NCI-H2196 (cell line): ENCODE data around the gene SLC25A21.
A peak's percentile ranks its signal among the peaks of the same experiment; 100 is the strongest.

Source experiments
- DNase-seq: peaks from one replicate; lab custom pipeline; 2025; ENCODE audit not compliant: unreplicated experiment; lab: John Stamatoyannopoulos, UW

The SLC25A21 gene

DNA sequence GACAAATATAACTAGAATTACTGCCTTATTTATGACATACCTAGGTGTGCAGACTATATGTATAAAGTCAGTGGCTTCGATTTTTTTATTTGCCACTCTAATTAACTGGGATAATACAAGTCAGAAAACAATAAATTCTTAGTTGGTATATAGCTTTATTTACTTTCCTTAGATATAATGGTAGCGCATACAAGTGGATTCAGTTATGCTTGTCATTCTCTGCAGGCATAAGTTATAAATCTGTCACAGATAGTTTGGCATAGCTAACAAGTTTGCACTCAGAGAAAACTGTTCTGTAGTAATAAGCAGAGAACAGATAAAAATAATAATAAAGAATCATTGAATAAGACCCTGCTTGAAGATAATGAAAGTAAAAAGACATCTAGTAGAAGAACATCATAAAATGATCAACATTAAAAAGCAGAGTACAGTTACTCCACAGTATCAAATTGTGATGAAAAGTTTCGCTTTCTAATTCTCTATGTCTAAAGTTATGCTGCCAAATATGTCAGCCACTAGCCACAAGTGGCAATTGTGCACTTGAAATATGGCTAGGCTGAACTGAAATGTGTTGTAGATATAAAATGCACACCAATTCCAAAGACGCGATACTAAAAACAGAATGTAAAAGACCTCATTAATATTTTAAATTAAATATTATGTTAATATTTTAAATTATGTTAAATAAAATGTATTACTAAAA is 224.1 kb downstream of the SLC25A21 start:
- DNase-seq: no peak

DNA sequence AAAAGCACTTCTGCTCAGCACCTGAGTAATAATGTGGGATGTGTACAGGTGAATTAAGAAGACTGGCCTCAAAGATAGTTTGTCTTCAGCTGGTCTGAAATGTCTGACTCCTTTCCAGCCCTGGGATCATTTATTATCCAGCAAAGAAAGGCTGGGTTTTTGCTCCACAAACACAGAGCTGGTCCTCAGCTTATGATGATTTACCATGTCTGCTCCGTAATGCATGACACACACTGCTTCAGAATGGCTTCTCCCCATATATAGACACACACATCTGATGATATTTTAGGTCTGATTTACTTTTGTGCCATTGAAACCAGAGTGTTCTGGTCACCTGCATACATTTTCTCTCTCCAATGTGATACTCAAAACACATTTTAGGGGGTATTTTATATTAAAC is 225.0 kb downstream of the SLC25A21 start:
- DNase-seq: no peak

DNA sequence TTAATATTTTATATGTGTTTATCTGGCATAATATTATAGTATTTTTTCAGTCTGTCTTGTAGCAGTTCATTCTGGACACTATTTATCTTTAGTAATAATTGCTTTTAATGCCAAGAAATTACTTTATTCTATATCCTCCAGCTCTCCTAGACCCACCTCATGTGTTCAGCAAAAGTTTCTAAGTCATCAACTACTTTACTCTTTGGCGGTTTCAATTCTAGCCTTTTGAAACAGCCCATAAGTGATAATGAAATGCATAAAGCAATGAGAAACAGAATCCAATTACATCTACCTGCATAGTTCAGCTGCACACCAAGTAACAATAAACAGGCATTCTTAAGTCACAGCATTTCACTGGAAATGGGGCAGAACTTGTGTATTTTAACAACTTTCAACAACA is 225.5 kb downstream of the SLC25A21 start:
- DNase-seq: no peak

DNA sequence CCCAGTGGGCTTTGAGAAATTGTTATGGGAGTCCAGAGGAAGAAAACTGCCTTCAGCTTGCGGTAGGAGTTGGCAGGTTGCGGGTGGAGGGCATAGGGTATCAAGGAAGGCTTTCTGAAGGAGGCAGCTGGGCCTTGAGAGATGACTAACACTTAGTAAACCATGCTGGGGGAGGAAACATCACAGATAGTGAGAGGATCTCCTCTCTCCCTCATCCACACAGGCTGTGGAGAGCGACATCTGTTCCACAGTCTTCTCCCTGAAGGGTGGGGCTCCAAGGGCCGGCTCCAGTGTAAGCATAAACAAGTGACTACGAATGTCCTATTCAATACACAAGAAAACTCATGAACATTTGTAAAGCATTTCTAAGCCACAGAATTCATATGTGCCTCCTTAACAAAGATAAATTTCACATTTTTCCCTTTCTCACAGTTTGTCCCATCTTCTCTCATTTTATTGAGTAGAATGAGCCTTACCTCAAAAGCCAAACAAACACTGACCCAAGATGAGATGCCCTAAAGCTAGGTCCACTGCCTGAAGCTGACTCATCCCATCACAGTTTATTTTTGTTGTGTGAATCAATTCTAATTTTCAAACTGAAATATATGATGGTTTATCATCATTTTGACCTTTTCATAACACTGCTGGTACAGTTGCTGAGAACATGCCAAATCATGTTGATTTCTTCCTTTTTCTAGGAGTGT is 227.9 kb downstream of the SLC25A21 start:
- DNase-seq: no peak

DNA sequence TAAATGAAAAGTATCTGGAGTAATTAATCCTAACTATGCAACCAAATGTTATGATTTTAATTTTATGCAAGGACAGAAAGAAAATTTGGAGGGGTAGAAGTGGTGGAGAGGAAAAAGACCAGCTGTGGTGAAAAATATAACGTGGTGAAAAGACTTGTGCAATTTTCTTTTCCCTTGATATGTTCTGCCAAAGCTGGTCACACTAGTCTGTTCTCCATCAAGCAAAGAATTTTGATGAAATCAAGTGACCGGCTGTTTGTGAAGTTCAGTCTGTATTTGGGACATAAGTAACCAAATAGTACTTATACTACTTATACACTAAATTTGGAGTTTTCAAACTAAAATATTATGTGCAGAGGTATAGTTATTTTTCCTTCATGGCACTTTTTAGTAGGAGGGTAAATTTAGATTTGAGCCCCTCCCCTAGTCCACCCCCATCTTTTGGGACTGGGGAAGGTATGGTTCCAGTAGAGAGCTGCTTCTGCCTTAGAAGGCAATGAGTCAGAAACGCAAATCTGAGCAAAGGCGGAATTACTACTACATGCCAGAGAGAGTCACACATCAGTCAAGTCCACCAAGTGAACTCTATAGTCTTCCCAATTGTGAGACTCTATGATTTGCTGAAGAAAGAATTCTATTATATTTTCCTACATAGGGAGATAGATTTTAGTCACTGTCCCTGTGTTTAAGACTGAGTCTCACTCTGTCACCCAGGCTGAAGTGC is 229.7 kb downstream of the SLC25A21 start:
- DNase-seq: no peak

DNA sequence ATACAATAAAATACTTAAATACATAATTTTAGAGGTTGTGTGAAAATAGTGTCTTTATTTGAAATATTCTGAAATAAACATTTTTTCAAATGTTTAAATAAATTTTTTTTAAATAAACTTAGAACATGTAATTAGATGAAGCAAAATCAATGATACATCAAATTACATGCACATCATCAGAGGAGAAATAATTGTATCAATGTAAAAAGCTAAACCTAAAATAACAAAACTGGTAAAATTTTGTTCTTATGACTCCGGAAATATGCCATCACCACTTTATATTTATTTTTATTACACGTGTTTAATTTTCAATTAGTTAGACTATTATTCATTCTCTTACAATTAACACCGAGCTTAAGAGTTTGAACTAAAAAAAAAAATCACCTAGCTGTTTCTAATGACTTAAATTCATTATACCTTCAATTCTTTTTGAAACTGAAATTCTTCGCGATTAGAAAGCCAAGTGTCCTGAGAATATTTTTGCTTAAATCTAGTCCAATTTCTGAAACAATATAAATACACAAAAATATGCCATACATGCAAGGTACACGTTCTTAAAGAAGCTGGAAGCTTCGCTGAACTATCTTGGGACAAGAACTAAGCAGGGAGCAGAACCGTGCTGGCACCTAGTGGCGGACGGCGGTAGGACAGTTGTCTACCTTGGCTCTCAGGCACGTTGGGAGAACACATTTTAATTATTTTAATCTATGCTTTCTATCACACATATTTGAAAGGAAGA is 230.5 kb downstream of the SLC25A21 start:
- DNase-seq: peak; percentile 80

DNA sequence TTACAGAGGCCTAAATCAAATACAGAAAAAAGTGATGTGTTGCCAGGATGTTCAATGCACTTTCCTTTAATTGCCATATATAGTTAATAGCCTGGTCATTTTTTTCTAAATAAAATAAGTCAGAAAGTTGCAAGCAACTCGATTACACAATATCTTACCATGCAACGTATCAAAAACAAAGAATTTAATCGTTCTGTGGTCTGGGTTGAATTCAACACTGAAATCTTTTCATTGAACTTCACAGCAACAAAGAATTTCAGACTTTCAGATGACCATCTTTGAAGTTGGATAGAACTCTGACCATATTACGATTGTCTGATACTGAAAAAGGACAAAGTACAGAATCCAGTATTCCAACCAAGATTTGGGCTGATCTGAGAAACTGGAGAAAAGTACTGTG is 231.9 kb downstream of the SLC25A21 start:
- DNase-seq: no peak

DNA sequence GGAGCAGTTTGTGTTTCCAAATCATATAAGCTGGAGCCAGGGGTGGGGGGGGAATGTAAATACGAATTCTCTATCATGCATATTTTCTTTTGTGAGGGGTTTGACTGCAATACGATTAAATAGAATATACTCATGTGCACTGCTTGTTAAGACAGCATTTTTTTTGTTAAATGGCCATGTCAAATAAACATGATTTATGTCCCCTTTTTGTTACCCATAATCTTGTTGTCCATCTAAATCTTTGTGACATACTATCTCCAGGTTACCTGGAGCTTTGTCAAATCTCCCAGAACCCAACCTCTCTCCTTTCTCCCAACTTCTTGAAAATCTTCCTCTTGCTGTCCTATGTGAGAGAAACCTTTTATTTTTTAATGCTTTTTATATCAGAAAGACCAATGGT is 233.1 kb downstream of the SLC25A21 start:
- DNase-seq: no peak

DNA sequence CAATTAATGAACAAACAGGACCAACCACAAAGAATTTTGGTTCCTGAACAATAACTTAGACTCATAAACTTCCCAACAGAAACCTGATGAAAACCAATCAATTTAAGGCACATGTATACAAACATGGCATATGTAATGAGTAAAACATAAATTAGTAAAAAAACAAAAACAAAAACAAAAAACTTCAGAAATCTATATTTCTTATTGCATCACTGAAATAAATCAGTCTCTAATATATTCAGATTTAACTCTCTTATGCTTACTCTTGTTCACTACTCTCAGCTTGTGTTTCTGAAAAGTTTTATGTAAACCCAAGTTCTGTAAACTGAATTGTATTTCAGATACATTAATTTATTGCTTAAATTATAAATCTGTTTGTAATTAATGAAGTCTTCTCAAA is 233.7 kb downstream of the SLC25A21 start:
- DNase-seq: no peak

DNA sequence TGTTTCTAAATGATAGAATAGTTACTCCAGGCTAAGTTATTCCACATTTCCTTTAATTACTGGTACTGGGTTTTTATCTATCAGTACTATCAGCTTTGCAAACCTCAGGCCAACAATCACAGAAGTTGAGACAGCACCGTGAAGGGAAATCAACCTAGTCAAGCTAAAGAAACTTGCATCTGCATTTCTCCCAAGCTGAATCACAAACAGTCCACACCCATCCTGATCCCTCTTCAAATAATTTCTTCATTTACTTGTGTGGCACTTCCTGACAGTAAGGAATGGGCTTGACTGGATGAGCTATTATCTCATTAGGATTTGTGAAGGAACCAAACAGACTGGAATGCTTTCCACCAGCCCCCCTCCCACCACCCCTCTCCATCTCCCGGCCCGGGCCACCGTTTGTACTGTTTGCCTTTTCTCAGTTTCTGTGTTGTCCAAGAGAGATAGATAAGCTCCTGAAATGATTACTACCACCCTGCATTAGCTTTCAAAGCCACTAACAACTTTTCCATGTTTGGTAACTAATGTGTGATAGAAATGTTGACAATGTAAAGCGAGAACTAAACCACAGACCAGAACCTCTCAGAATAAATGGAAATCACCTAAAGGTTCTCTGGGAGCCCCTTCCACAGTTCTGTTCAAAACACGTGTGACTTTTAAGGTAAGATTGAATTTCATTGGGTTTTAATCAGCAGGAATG is 236.3 kb downstream of the SLC25A21 start:
- no peak for DNase-seq

DNA sequence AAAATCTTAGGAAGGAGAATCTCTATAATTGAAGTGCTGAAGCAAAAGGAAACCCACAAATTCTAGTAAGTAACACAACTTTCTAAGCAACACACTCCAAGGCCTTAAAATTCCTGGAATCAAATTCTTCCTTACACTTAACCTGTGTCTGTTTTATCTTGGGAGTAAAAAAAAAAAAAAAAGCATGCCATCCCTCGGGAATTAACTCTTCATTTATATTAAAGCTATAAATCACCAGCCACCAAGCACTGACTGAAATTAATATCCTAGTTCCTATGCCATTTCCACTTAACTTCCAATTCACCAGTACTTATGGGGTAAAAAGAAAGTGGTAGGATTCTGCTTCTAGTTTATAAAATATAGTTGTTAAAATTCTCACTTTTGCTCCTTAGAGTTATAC is 238.1 kb downstream of the SLC25A21 start:
- DNase-seq: no peak

DNA sequence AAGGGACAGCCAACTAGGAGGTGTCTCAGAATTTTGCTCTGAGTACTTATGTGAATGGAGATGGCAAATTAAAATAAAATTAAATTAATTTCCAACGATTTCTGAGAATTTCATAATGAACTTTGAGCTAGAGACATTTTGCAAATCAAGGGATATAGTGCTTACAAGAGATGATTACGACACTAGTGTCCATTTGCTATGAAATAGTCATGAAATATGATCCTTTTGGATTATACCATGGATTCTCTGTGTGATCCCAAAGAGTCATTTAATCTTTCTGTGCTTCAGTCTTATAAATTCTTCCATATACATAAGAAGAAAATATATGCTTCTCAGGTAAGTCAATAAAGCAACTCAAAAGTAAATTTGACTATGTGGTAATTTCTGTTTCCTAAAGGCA is 240.6 kb downstream of the SLC25A21 start:
- no peak for DNase-seq

DNA sequence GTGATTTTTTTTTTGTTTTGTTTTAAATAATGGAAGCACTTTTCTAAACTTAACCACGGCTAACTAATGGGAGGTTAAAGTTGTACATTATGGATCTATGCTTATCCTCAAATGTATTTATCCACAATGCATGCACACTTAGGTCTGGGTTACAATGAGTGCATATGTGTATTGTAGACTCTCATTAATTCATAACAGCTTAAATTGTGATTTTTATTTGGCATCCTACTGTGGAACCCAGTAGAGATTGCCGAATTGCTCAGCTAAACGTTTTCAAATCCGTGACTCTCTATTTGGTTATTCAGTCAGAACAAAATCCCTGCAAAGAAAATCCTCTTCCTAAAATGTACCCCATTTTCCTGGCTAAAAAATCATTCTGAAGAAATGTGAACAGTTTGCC is 244.0 kb downstream of the SLC25A21 start:
- no peak for DNase-seq

DNA sequence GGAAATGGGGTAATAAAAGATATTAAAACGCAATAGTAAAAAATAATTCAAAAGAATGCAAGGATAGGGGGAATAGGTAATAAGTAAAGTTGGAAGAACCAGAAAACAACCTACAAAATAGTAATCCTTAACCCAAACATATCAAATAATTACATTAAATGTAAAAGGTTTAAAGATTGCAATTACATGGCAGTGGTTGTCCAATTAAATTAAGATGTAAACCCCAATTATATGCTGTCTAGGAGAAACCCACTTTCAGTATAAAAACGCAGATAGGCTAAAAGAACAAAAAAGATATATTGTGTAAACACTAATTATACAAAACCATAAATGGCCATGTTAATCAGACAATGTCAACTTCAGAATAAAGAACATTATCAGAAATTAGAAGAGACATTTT is 247.3 kb downstream of the SLC25A21 start:
- no peak for DNase-seq

DNA sequence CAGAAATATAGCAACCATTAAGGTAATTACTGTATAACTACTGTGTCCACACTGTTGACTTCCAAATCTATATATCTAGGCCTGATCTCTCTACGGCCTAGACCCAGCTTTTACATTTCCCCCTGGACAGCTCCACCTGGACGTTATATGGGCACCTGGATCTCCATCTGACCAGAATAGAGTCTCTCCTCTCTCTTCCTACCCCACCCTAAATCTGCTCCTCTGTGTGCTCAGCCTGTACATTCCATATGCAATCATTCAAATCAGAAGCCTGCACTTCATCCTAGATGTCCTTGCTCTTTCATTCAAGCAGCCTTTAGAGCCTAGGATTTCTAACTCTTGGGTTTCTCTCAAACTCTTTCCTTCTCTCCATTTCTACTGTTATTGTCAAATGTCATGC is 255.7 kb downstream of the SLC25A21 start:
- DNase-seq: no peak

DNA sequence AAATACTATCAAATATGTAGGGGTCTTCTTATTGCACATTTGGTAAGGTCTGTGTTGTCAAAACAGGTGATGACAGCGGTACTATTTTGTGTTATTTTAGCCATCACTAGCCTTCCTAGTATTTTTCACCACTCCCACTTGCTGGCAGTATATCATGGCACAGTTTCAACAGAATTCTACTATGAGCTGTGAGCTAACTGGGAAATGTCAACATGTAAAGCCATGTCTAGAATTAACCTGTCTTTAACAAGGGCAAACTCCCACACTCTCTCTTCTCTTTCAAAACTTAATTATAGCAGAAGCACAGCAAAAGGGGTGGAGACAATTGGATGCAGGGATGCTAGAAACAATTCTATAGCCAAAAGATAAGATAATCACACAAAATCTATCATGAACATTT is 257.3 kb downstream of the SLC25A21 start:
- peak; percentile 4 for DNase-seq

DNA sequence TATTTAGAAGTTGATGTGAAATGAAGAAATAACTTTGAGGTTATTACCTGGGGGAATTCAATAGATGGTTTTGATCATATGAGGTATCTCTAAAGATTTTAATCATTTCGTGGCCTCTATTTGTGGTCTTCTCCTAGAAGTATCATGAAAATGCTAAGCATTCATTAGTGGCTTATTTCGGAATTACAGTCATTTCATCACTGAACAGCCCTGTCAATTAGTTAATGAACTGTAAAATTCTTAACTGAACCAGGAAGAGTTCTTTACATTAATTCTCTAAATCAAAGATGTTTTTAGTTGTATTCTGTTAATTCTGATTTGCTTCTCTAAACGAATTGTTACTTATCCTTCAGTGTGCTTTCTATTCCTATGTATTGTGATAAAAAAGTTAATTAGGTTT is 261.8 kb downstream of the SLC25A21 start:
- no peak for DNase-seq

DNA sequence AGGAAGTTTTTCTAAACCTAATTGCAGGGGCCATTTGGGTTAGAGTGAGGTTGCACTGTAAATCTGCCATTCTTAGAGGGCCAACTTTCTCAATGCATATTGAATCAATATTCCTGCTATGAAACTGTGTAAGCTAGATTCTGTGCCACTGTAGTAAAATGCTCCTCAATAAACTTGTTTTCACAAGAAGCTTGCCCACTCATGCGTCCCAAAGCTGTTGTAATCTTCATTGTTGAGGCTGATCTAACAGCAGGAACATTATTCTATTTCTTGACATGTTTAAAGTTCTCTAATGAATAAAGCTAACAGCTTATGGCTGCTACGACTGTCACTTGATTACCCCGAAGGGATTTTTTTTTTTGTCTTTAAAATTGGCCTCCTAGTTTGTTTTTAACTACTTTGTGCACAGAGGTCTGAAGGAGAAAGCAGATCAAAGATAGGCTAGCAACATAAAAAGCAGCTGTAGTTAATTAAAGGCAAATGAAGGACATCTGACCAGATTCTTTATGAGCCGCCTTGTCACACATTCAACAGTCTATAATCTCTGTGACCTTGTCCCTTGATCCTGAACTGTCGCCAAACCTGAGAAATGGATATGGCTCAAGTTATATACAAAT is 267.0 kb downstream of the SLC25A21 start:
- DNase-seq: no peak

DNA sequence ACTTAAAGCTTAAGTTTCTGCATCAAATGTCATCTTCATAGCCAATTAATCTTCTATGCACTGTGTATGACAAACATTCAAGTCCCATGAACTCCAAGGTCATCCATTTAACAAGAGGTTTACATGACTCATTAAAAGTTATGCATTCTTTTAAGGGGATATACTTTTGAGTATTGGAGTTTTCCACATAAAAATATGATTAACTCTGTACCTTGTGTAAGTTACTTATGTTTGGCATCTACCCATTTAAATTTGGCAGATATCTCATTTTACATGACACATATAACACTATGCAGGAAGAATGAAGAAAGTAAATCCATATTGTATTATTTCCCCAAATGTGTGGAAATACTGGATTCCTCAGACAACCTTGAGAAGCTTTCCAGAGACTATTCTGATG is 270.5 kb downstream of the SLC25A21 start:
- no peak for DNase-seq

DNA sequence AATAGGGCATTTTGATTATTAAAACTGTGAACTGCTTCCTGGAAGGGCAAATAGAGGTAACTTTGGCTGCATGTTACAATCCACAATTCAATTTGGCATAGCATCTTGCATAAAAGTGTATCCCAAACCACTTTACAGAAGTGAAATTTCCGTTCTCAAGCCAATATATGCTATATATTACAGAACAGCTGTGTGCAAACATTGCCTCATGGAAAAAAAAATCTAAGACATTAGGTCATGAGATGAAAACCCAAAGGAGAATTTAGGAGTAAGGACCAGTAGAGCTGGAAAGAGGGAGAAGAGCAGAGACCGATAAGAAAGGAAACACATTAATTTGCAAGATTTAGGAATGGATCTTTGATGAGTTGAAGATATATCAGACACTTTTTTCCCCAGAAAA is 271.6 kb downstream of the SLC25A21 start:
- DNase-seq: no peak
